RCC 7860 (cell line): ENCODE results near the gene CCDC74A.
"Not testable (repeated sequence)": the region's sequence is repeated elsewhere in the genome, so short reads cannot be mapped to it uniquely, and the experiment has no call there.

Experiments
- DNase-seq: peaks from one replicate; pipeline ENCODE4 v3.0.0-alpha.2; 2015; ENCODE audit warnings: low spot score
- FAIRE-seq: peaks from 2 replicates; lab custom pipeline; 2012; peaks lifted over from hg19 to GRCh38; lab: Jason Lieb, UNC

The CCDC74A gene

DNA sequence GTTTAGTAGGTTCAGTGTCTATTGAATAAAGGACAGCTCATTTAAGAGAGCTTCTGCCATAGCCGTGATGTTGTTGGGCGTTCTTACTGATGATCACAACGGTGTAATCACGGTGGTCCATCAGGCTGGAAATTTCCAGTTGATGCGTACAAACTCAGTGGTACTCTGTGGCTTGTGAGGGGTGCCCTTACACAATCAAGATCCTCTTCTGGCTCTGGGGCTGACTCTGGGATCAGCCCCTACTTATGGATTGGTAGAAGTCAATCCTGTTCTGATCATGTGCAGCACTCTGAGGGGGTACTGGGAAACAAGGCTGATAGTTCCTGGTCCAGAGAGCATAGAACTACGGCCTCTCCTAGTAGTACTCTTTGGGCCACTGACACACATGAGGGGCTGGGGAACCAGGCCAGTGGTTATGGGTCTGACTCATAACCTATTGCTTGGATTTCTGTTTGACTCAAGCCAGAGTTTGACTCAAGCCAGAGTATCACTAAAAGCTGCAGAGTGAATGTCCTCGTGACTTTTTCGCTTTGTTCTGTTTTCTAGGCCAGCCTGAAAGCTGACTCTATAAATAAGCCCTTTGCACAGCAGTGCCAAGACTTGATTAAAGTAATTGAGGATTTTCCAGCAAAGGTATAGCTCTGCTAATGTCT, 29.2 kb upstream of the CCDC74A start:
- FAIRE-seq, result not testable (repeated sequence)
- peak; percentile 19 for DNase-seq

DNA sequence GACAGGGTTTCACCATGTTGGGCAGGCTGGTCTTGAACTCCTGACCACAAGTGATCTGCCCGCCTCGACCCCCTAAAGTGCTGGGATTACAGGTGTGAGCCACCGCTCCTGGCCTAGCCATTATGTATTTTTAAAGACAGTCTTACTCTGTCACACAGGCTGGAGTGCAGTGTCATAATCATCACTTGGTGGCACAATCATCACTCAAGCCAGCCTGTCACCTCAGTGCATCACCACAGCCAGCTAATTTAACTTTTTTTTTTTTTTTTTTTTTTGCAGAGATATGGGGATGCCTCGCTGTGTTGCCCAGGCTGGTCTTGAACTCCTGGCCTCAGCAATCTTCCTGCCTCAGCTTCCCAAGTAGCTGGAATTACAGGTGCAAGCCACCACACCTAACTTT, 24.1 kb upstream of the CCDC74A start:
- not testable (repeated sequence) for DNase-seq, FAIRE-seq

DNA sequence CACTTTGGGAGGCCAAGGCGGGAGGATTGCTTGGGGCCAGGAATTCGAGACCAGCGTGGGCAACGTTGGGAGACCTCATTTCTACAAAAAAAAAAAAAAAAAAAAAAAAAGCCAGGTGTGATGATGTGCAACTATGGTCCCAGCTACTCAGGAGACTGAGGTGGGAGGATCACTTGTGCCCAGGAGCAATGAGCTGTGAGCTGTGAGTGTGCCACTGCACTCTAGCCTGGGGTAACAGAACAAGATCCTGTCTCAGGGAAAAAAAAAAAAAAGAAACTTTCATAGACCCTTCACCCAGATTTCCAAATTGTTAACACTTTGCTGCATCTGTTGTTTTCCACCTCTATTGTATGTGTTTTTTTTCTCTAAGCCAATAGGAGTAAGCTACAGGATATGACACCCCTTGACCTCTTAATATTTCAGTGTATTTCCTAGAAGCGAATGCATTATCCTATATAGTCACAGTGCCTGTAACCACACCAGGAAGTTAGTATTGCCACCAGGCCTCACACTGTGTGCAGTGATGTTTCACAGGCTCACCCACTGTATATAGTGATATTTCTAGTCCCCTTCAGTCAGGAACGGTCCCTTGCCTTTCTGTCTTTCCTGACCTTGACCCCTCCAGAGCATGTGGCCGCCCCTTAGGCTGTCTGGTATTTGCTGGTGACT, 23.5 kb upstream of the CCDC74A start:
- DNase-seq, FAIRE-seq: not testable (repeated sequence)

DNA sequence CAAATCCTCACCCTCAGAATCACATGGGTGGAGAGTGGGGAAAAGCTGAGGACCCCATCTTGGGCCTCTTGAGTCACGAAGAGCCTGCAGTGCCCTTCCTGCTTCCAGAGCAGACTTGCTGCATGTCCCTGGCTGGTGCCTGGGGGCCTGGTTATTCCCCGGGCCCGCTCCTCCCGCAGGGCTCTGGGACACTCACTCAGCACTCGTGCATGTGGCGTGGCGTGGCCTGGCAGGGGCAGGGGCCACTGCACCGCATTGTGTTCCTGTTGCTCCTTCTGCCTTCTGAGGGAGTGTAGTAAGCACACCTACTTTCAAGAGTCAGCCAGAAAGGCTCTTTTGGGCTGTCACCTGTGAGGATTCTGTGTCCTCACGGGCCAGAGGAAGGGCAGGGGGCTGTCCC, 18.1 kb upstream of the CCDC74A start:
- DNase-seq (no peak), FAIRE-seq (no peak)

DNA sequence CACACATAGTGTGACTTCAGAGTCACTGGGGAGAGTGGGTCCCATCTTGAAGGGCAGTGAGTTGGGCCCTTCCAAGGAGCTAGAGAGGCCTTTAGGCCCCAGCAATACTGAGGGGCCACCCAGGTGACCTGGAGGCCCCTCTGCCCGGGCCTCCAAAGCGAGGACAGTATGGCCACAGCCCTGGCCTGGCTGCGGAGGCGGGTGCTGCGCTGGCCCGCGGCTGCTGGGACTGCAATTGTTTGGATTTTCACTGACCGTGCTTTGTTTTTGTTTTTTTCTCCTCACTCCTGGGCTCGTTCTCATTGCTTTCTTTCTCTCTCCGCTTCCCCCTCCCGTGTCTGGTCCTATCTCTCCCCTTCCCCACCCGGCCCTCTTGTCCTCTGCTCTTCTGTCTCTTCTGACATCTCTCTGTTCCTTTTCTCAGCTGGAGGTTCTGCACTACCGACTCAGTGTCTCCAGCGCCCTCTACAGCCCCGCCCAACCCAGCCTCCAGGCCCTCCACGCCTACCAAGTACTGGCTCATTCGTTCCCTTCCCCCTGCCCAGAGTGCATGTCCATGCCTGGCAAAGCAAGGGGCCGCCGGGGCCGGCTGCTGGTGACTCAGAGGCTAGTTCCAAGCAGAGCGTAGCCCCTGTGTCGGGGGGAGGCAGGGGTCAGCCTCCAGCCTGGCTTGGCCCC, 16.3 kb upstream of the CCDC74A start:
- FAIRE-seq (peak; percentile 91), DNase-seq (peak; percentile 85)

DNA sequence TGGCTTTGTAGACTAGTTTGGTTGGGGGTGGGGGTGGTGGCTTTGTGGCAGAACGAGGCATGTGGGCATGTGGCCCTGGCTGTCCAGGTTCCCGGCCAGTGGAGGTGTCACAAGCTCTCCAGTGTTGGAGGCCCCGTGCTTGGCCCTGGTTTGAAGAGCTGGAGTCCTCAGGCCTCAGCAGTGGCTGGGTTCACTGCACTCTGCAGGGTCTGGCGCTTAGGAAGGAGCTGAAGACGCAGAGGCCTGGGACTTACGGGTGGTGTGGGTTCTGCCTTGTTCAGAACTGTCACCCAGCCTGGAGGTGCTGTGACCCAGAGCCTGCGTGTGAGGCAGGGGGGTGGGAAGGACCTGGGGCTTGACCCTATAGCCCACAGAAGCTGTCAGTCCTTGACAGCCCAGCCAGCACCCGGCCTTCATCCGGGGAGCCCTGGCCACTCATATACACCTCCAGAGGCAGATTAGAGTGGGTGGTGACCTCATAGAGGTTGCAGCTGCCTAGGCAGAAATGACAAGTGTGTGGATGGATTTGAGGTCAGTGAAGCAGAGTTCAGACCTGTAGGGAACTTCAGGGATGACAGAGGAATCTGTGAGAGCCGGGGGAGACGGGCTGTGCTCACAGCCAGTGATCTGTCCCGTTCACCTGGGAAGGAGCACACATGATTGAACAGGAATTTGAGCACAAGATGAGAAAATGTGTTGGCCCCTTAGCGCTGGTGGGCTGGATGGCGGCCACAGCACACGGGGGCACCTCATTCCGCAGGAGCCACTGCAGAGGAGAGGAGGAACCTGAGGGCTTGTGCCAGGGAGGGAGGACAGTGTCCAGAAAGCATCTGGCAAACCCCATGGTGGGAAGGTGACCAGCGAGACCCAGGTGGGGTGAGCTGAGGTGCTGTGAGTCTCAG, 15.5 kb upstream of the CCDC74A start:
- DNase-seq (peak; percentile 58), FAIRE-seq (peak; percentile 80)

DNA sequence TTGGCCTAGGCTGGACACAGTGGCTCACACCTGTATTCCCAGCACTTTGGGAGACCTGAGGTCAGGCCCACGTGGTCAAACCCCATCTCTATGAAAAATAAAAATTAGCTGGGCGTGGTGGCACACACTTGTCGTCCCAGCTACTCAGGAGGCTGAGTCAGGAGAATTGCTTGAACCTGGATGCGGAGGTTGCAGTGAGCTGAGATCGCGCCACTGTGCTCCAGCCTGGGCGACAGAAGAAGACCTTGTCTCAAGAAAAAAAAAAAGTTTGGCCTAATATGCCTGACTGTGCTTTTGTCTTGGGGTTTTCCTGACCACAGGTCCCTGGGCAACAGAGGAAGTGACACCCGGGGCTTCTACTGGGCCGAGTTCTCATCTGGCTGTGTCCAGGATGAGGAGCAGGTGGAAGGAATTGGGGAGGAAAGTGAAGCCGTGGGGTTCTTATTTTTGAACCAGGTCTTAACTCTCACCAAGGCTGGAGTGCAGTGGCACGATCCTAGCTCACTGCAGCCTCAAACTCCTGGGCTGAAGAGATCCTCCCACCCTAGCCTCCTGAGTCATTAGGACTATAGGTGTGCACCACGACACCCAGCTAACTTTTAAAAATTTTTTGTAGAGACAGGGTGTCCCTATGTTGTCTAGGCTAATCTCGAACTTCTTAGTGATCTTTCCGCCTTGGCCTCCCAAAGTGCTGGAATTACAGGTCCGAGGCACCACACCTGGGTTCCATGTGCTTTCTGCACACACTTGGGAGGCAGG, 13.1 kb upstream of the CCDC74A start:
- FAIRE-seq, DNase-seq: not testable (repeated sequence)

DNA sequence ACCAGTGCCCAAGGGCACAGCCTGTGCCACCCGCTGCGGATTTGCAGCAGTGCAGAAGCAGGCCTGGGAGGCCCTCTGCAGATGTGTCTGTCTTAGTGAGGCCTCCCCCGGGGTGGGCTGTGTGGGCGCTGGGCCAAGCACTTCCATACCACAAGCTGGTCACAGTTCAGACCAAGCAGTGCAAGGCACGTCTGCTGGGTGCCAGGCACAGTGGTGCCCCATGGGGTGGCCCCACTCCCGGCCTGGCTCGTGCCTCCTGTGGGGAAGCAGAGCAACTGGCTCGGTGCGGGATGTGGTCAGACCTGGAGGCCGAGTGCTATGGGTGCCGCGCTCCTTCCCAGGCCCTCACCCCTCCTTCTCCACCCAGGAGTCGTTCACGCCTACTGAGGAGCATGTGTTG, 12.5 kb upstream of the CCDC74A start:
- FAIRE-seq, DNase-seq: not testable (repeated sequence)

DNA sequence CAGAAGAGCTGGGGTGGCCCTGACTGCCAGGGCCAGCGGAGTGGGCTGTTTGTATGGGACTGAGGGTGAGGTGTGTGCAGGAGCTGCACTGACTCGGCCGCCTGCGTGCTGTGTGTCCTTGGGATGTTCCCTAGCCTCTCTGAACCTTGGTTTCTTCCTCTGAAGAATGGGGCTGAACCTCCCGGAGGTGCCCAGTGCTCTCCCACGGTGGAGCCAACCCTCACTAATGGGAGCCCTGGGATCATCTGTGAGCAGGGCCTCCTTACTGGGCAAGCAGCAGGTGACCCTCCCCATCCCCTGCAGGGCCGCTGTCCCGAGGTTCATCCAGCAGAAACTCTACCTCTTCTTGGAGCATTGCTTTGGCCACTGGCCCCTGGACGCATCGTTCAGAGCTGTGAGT, 11.7 kb upstream of the CCDC74A start:
- FAIRE-seq (no peak), DNase-seq (no peak)

DNA sequence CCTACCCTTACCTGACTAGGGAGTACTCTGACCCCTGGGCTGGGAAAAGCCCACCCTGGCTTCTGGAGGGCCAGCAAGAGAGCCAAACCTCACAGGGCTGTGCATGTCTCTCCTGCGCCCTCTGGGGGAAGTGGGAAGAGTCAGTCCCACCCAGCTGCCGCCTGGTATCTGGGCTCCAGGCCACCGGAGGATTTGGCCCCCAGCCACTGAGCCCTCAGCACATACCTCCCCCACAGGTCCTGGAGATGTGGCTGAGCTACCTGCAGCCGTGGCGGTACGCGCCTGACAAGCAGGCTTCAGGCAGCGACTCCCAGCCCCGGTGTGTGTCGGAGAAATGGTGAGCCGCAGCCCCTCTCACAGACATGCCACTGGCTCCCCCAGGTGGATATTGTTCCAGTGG, 11.1 kb upstream of the CCDC74A start:
- not testable (repeated sequence) for FAIRE-seq, DNase-seq

DNA sequence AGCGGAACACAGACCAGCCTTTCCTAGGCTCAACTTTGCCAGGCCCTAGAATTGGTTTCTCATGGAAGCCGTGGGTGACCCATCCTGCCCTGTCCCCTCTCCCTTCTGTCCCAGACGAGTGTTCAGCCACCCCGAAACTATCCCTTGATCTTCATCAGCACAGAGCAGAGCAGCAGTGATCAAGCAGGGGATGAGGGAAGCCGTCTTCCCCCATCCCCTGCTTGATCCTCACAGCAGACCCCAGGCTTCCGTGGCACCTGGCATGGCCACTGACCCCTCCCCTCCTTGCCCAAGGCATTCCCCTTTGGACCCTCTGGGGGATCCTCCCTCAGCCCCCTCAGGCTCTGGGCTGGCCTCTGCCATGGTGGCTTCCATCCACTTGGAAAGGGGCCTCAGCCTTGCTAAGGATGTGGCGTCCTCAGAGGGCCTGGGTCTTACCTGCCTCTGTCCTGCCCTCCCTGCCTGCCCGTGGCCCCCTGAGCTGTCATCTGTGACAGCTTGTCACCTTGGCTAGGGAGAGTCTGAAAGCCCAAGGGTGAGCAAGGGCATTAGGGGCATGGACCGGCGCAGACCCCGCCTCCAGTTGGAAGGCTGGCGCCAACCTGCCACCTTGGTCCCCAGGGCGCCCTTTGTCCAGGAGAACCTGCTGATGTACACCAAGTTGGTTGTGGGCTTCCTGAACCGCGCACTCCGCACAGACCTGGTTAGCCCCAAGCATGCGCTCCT, 10.4 kb upstream of the CCDC74A start:
- FAIRE-seq (no peak), DNase-seq (no peak)

DNA sequence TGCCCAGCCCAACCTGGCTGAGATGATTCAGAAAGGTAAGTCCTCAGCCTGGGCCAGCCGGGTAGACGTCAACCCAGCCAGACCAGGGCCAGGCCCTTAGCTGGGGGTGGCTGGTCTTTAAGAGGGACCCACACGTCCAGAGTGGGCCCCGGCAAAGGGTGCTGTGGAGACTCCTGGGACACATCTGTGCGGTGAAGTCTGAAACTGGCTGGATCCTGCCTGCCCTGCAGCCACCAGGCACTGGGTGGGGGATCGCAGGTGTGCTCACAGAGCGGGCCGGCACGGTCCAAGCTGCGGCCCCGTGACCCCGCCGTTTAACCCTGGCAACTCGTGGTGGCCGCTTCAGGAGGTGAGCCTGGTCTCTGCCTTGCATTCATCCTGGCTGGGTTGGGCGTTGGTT, 9.8 kb upstream of the CCDC74A start:
- not testable (repeated sequence) for FAIRE-seq, DNase-seq

DNA sequence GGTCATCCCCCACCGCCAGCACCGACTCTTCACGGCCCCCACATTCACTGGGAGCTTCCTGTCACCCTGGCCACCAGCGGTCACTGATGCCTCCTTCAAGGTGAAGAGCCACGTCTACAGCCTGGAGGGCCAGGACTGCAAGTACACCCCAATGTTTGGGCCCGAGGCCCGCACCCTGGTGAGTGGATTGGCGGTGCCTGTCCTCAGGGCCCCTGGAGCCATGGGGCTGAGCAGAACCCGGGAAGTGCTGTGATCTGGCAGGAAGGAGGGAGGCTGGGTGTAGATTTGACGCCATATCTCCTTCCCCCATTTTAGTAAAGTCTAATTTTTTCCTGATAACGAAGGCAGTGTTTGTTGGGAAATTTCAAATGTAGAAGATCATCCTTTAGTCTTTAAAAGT, 9.2 kb upstream of the CCDC74A start:
- FAIRE-seq, DNase-seq: not testable (repeated sequence)

DNA sequence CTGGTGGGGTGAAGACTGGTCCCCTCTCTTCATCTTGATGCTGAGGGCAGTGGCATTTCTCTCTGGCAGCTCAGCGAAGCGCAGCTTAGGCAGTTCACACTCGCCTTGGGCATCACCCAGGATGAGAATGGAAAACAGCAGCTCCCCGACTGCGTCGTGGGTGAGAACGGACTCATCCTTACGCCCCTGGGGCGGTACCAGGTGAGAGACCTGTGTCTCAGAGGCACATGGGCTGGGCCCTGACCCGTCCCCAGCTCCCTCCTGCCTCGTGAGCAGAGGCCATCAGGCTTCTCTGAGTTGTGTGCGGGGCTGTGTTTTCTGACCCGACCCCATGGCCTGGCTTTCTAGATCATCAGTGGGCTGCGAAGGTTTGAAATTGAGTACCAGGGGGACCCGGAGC, 8.2 kb upstream of the CCDC74A start:
- FAIRE-seq (no peak), DNase-seq (no peak)

DNA sequence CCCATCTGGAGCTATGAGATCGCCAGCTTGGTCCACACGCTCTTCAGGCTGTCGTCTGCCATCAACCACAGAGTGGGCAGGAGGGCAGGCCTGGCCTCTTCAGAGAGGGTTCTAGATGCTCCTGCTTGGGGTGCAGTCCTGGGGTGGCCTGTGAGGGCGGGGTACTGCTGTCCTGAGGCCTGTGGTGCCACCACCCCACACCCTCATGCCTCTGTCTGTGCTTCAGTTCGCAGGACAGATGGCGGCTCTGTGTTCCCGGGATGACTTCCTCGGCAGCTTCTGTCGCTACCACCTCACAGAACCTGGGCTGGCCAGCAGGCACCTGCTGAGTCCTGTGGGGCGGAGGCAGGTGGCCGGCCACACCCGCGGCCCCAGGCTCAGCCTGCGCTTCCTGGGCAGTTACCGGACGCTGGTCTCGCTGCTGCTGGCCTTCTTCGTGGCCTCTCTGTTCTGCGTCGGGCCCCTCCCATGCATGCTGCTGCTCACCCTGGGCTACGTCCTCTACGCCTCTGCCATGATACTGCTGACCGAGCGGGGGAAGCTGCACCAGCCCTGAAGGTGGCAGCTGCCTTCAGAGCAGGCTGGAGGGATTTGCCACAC, 7.7 kb upstream of the CCDC74A start:
- not testable (repeated sequence) for DNase-seq, FAIRE-seq

DNA sequence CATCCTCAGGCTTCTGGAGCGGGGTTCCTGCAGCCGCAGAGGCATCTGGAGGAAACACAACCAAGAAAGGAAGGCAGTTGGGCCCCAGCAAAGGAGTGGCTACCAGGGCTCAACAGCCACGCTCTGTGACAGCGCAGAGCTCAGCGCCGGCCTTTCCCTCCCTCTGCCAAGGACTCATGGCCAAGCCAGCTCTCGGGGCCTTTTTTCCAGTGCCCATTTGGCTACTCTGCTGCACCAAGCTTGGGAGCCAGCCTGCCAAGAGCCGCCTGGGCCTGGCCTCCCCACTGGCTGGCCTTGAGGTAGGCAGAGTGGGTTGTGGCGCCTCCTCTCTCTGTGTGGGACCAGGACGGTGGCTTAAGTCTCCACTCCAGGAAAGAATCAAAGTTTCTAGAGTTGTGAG, 7.2 kb upstream of the CCDC74A start:
- no peak for FAIRE-seq

DNA sequence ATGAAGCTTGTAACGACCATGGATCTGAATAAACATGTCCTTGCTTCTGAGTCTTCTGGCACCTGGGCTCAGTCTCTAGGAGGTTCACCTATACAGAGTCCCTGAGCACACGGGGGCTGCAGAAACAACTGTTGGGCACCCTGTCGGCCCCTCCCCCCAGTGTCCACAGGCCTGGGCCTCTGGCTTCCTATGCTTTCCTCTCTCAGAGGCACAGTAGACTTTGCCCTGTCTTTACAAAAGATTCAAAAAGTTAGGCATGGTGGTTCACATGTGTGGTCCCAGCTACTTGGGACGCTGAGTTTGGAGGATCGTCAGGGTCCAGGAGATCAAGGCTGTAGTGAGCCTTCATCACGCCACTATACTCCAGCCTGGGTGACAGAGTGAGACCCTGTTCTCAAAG, 6.2 kb upstream of the CCDC74A start:
- FAIRE-seq, DNase-seq: not testable (repeated sequence)

More for the DNA sequence above, 7.2 kb upstream of the CCDC74A start:
- DNase-seq, result no peak

DNA sequence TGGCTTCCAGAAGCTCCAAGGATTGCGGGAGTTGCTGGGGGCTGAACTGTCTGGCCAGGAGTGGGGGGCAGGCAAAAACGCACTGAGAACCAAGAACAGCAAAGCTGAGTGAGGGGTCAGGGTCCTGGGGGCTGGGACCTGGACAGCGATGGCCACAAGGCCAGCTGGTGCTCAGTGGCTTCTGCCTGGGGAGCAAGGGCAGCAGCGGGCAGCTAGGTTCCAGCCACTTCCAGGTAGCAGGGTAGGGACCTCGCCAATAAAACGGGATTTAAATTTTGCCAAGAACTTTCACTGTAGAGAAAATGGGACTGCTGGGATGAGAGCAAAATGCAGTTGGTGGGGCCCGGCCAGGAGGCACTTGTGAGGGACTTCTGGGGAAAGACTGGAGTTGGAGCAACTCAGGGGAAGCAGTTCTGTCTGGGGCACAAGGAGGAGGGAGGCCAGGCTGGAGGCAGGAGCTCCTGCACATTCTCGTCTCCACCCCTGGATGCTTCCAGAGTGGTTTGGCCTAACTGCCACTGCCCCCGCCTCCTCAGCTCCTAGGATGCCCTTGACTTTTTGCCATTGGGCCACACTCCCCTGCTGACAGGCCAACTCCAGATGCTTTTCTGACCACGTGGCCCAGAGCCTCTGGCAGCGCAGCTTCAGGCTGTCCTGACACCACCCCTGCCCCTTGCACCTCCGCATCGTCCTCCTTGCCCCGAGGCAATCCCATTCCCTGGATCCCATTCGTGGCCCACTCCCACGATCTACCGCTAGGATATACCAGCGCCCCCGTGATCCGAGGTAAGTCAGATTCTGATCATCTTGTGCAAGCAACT, 5.5 kb upstream of the CCDC74A start:
- DNase-seq, result no peak

More for the DNA sequence above, 5.5 kb upstream of the CCDC74A start:
- no peak for FAIRE-seq
